ENCODE measurements around the gene SMG6.

DNA sequence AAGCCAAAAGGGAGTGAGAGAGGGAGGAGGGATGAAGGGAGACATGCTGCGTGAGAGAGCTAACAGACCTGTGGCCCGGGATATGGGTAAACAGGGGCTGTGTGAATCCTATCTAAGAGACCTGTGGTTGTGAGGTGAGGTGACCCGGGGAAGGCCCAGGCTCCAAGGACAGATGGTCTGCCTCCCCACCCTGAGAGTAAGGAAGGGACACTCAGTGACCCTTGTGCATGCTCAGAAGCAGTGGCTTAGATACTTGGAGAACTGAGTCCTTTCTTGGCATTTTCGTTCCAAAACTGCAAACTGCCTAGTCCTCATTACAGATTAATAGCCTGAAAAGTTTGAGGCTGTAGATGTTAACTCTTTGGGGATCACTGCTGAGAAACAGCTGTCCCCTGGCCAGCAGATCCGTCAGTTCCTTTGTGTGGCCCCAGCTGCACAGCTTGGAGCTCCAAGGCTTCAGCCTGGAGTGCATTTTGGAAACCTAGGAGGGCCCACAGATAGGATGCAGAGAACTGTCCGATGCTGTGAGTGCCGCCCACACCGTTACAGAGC is 121.6 kb downstream of the SMG6 start:
- TF ChIP-seq, protein P1, sequence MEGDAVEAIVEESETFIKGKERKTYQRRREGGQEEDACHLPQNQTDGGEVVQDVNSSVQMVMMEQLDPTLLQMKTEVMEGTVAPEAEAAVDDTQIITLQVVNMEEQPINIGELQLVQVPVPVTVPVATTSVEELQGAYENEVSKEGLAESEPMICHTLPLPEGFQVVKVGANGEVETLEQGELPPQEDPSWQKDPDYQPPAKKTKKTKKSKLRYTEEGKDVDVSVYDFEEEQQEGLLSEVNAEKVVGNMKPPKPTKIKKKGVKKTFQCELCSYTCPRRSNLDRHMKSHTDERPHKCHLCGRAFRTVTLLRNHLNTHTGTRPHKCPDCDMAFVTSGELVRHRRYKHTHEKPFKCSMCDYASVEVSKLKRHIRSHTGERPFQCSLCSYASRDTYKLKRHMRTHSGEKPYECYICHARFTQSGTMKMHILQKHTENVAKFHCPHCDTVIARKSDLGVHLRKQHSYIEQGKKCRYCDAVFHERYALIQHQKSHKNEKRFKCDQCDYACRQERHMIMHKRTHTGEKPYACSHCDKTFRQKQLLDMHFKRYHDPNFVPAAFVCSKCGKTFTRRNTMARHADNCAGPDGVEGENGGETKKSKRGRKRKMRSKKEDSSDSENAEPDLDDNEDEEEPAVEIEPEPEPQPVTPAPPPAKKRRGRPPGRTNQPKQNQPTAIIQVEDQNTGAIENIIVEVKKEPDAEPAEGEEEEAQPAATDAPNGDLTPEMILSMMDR (IDR thresholded peaks at IDR 0.05) = no peak
- TF ChIP-seq EZH2 (IDR thresholded peaks at IDR 0.05; ENCODE audit: borderline replicate concordance, insufficient read depth, low read depth, low read length, poor library complexity, severe bottlenecking) = no peak

Measured in B cell (primary cell).